Measurements from ENCODE around the gene RIGI.
"Not testable (repeated sequence)": the region's sequence is repeated elsewhere in the genome, so short reads cannot be mapped to it uniquely, and the experiment has no call there.

Gene RIGI

DNA sequence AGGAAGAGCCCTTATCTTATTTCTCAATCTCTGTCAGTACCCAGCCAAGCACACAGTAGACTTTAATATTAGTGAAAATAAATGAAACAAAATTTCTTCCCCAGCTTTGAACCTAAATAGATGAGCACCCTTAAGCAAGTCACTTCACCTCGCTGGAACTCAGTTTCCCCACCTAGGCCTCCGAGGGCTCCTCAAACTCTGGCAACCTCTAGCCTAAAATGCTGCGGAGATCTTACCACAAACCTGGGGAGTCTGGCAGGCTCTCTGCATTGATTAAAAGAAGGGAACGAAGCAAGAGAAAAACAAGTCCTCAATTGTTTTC is 326 bp downstream of the RIGI start:
- FAIRE-seq, result no peak

DNA sequence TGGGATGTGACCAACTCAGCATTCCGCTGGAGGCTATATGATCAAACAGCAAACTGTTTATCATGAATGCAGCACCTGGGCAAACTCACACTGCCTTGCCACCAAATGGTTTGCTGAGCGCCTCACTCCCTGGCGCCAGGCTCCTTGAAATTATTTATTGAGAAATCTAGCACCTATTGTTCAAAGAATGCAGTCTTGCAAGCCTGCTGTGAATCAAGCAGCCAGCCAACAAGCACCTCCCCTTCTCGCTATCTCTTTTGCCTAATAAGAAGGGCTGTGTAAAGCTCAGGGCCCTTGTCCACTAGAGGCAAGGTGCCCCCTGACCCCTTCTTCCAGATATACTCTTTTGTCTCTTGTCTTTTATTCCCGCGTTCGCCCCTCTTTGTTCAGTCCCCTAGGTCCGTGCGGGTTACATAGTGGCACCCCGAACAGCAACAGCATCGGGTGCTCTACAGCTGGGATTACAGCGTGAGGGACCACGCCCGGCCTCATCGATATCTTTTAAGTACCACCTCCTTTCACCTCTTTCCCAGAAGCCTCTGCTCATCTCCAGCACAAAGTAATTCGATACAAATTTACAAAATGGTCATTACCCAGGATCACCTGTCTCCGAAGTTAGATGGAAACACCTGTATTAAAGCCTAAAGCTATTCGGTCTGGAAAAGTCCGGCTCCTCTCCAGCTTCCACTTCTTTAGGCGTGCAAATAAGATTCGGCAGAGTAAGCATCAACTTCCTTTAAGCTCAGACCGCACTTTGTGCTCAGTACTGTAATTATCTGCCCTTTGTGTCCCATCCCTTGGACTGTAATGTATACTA is 896 bp downstream of the RIGI start:
- no peak for FAIRE-seq

DNA sequence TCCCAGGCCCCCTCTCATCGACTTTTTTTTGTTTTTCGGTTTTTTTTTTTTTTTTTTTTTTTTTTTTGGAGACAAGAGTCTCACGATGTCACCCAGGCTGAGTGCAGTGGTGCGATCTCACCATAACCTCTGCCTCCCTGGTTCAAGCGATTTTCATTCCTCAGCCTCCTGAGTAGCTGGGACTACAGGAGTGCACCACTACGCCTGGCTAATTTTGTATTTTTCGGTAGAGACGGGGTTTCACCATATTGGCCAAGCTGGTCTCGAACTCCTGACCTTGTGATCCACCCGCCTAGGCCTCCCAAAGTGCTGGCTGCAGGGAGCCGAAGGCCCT is 1.5 kb downstream of the RIGI start:
- FAIRE-seq, result not testable (repeated sequence)

DNA sequence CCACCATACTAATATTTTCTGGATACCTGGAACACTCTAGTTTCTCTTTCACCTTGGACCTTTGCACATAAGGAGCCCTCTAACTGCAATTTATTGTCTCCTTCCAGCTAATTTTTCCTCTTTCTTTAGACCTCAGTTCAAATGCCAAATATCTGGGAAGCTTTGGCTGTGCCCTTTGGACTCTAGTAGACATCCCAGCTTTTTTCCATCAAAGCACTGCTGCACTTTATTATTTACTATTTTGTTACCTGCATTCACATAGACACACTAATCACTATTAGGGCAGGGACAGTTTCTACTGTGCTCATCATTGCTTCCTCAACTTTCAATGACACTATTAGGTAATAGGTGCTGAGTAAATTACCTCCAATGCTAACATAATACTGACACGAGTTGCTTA is 2.1 kb downstream of the RIGI start:
- no peak for FAIRE-seq

DNA sequence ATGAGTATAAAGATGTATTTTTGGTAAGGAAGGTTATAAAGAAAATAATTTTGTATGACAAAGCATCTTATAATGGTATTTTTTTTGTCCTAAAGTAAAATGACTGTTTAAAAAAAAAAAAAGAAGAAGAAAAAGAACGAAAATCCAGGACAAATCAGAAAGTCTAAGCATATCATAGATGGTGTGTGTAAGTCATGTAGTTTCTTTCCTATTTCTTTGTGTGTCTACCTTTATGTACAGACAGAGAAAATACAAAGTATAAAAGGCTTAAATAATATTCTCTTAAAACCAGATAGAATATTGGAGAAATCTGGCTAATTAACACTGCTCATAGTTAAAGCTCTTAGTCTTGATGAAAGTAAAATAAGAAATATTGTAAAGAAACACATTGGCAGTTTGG is 7.7 kb downstream of the RIGI start:
- peak; percentile 21 for FAIRE-seq

DNA sequence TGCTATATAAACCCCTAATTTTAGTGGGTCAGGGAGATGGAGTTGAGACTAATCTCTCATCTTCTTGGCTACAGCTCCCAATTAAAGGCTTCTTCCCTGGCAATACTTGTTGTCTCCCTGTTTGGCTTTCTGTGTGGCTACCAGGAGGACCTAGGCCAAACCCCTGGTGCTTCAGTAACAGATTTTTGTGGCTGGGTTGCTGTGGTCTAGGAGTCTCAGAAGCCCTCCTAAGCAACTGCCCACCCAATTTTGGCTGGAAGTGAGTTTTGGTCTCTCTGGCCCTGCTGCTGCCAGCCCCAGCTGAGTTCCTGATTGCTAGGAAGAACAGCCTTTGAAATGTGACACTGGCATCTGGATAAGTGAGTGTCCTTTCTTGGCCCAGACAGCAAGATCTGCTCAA is 9.8 kb downstream of the RIGI start:
- FAIRE-seq, result no peak

DNA sequence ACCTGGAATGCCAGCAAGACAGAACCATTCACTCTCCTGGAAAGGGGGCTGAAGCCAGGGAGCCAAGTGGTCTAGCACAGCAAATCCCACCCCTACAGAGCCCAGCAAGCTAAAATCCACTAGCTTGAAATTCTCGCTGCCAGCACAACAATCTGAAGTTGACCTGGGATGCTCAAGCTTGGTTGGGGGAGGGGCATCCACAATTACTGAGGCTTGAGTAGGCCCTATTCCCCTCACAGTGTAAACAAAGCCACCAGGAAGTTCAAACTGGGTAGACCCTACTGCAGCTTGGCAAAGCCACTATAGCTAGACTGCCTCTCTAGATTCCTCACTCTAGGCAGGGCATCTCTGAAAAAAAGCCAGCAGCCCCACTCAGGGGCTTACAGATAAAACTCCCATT is 17.3 kb downstream of the RIGI start:
- FAIRE-seq, result no peak

DNA sequence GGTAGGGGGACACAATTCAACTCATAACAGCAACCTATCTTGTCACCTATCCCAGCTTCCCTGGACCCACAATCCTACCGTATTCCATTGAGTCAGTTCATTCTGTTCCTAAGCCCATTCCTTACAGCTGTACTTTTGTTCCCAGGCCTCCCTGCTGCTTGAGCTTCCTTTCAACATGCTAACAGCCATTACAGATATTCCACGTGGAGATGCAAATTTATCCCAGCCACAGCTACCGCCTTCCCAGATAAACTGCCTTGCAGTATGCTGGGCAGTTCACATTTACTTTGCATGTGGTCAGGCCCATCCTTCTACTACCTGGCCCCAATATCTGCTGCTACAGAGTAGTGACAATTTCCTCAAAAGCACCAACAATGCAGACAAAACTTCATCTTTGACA is 23.0 kb downstream of the RIGI start:
- FAIRE-seq, result no peak

DNA sequence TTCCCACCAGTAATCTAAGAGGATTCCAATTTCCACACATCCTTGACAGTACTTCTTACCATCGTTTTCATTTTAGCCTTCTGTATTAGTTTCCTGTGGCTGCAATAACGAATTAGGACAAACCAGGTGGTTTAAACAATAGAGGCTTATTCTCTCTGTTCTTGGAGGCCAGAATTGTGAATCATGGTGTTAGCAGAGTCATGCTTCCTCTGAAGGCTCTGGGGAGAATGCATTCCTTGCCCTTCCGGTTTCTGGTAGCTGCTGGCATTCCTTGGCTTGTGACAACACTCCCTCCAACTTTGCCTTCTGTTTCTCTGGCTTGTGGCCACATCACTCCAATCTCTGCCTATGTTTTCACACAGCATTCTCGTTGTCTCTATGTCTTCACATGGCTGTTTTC is 23.5 kb downstream of the RIGI start:
- FAIRE-seq, result no peak

DNA sequence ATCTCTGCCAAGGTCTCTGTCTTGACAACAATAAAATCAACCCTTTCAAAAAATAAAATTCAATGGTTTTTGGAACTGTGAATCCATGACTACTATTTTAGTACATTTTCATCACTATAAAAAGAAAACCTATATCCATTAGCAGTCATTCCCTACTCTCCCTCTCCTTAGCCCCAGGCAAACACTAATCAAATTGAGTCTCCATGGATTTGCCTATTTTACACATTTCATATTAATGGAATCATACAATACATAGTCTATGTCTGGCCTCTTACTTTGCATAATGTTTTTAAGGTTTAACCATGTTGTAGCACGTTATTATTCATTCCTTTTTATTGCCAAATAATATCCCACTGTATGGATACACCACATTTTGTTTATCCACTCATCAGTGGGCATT is 24.1 kb downstream of the RIGI start:
- FAIRE-seq, result no peak

DNA sequence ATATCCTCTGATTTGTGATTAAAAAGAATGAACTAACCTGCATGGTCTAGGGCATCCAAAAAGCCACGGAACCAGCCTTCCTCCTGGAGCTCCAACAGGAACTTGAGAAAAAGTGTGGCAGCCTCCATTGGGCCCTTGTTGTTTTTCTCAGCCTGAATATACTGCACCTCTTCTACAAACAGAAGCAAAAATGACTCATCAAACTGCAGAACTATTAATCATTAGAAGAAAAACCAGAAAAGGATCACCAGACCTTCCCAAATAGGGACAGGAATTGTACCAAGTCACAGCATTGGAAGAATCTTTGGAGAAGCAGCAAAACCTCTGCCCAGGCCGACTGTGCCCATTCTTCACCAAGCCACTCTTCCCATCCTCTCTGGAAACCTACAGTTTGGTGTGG is 25.2 kb downstream of the RIGI start:
- no peak for FAIRE-seq

DNA sequence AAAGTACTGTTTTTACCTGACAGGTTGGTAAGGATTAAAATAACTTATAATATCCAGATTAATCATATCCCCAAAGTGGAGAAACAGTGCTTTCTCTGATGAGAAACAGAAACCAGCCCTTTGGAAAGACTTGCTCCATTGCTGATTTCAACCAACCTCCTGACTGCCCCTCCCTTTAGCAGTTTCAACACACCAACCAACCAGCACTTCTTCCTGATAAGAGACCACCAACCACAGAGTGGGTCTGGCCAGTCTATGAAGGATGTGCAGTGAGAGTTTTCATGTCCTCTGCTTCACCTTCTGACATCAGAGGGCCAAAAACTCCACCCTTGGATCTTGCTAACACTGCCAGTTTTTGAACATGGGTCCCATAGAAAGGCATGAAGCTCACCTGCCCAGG is 28.1 kb downstream of the RIGI start:
- FAIRE-seq, result no peak

DNA sequence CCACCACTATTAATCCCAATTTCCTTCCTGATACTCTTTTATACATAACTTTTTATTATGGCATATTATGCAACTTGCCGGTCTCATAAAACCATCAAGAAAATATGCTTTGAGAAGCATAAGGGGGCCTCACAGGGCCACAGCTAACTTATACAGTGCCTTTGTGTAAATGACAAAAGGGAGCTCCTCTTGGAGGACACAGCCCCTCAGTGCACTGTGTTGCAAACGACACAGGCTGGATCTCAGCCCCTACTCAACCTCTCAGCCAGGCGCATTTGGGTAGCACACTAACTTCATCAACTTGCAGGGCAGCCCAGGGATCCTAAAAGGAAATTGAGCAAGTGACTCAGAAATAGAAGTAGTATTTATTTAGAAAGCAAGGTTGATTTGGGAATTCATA is 35.4 kb downstream of the RIGI start:
- FAIRE-seq, result no peak

DNA sequence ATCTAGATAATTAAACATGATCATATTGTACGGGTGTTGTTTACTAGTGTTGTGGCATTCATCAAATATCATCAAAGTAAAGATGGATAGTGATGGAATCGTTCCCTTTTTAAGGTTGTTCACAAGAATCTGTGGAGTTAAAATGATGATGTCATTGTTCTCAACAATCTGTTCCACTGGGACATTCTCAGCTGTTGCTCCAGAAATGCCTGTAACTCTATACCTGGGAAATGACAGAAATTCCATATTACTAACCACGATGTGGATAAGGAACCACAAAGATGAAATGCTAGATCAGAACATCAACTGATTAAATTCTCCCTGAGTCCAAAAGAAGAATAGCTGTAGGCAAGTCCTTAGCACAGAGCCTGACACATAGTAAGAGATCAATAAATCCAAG is 38.0 kb downstream of the RIGI start:
- FAIRE-seq, result no peak

DNA sequence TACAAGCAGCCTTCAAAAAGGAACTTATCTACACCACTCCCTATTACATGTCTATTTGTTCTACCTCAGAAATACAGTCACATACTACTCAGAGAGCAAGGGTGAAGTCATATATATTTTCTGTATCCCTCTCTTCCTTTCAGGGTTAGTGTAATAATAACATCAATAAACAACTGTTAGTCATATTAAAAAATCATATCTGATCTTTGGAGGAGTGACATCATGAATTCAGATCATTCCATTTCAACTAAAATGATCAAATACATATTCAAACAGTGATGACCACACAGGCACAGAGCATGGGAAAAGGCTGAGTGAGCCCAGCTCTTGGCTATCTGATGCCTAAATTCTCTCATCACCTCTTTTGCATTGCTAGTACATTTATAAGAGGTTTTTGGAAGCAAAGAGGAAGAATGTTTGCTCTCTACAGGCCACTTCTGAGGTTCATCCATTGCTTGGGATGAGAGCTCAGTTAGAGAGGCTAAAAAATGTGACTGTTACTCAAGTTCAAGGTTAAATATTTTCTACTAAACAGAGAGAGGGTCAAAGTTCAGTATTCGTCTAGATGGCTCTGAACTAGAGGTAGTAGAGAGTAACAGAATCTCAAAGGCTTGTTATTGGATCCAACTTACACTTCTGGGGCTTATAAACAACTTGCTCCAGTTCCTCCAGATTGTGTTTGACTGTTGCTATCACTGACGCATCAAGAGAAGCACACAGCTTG is 39.0 kb downstream of the RIGI start:
- no peak for FAIRE-seq

DNA sequence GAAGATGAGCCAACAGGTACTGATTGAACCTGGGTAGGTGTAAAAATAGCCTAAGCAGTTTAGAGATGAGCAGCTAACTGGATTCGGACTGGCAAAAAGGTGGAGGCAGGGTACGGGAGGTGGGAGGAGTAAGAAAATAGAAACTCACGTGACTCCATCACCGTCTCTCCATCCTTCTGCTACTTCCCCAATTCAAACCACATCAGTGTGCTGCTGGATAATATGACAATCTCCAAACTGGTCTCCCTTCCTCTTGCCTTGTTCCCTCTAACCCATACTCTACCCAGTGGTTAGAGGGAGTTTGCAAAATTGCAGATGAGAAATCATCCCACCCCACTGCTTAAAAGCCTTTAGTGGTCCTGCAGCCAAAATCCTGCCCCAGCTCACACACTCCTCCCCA is 42.7 kb downstream of the RIGI start:
- FAIRE-seq, result no peak

Data from islet of Langerhans (tissue), 1 donor.